GM12878 (cell line): ENCODE results near the gene PRR7. TPM values are rescaled to one million over a fixed set of nuclear protein-coding genes. Genes with fewer than 3 reads are reported as not detected.

Source experiments
- ATF3 ChIP-seq: IDR thresholded peaks from 2 replicates; pipeline ENCODE4 v1.6.1; 2011; ENCODE audit warnings: low read depth, mild to moderate bottlenecking, low read length, moderate library complexity, borderline replicate concordance; ENCODE audit errors: extremely low read depth
- BACH1 ChIP-seq: fragments of 450-650 bp; IDR thresholded peaks from 2 replicates; pipeline ENCODE4 v1.6.1; 2017; ENCODE audit warnings: mild to moderate bottlenecking, borderline replicate concordance
- BCL11A ChIP-seq: IDR thresholded peaks from 2 replicates; pipeline ENCODE4 v1.6.1; 2011; ENCODE audit warnings: low read depth, low read length
- BHLHE40 ChIP-seq, 2 experiments: fragments of 450-650 bp in 1 of 2; IDR thresholded peaks; 2 replicates each; pipeline ENCODE4 v1.6.1; 2011 to 2017; ENCODE audit warnings: low read depth in 2 of 2, borderline replicate concordance in 1 of 2, improper control_type of control experiment in 1 of 2, low read length in 1 of 2, mild to moderate bottlenecking in 1 of 2
- CHD2 ChIP-seq: IDR thresholded peaks from 2 replicates; pipeline ENCODE4 v1.6.1; 2011; ENCODE audit warnings: low read depth, low read length, improper control_type of control experiment, borderline replicate concordance
- CREM ChIP-seq: IDR thresholded peaks from 2 replicates; pipeline ENCODE4 v1.6.1; 2014; ENCODE audit warnings: antibody characterized with exemption, low read depth
- ELK1 ChIP-seq: IDR thresholded peaks from 2 replicates; pipeline ENCODE4 v1.6.1; 2012; ENCODE audit warnings: low read depth, low read length, improper control_type of control experiment
- FOS ChIP-seq: IDR thresholded peaks from 3 replicates; pipeline ENCODE4 v1.6.1; 2011; ENCODE audit warnings: borderline replicate concordance; ENCODE audit not compliant: insufficient read length; ENCODE audit errors: extremely low read depth
- HDAC2 ChIP-seq: fragments of 200-600 bp; sonication (generic); IDR thresholded peaks from 2 replicates; pipeline ENCODE4 v1.6.1; 2017
- IRF4 ChIP-seq: IDR thresholded peaks from 2 replicates; pipeline ENCODE4 v1.6.1; 2011; ENCODE audit warnings: low read depth, low read length
- MYB ChIP-seq: fragments of 150-350 bp; IDR thresholded peaks from 2 replicates; pipeline ENCODE4 v1.6.1; 2014; ENCODE audit warnings: mild to moderate bottlenecking, low read depth, low read length, borderline replicate concordance
- NFIC ChIP-seq: IDR thresholded peaks from 2 replicates; pipeline ENCODE4 v1.6.1; 2012; ENCODE audit warnings: low read depth, mild to moderate bottlenecking, inconsistent platforms, low read length, moderate library complexity
- NR2C2 ChIP-seq: IDR thresholded peaks from 2 replicates; pipeline ENCODE4 v1.6.1; 2011; ENCODE audit warnings: borderline replicate concordance, low read depth; ENCODE audit not compliant: control insufficient read depth, insufficient read length
- PAX5 ChIP-seq: IDR thresholded peaks from 2 replicates; pipeline ENCODE4 v1.6.1; 2011; ENCODE audit warnings: low read depth, low read length, borderline replicate concordance
- RBBP5 ChIP-seq: fragments of 200-600 bp; sonication (generic); conservative IDR thresholded peaks from 2 replicates; pipeline ENCODE4 v1.6.1; 2016
- REST ChIP-seq: IDR thresholded peaks from 2 replicates; pipeline ENCODE4 v1.6.1; 2012; ENCODE audit warnings: mild to moderate bottlenecking, low read depth, low read length
- RUNX3 ChIP-seq: IDR thresholded peaks from 2 replicates; pipeline ENCODE4 v1.6.1; 2012; ENCODE audit warnings: low read length, inconsistent platforms
- SIN3A ChIP-seq: IDR thresholded peaks from 2 replicates; pipeline ENCODE4 v1.6.1; 2012; ENCODE audit warnings: low read depth, low read length, improper control_type of control experiment
- SMC3 ChIP-seq: IDR thresholded peaks from 2 replicates; pipeline ENCODE4 v1.6.1; 2011; ENCODE audit warnings: low read length, improper control_type of control experiment, borderline replicate concordance
- TARDBP ChIP-seq: IDR thresholded peaks from 2 replicates; pipeline ENCODE4 v1.6.1; 2016; ENCODE audit warnings: borderline replicate concordance
- YY1 ChIP-seq: IDR thresholded peaks from 2 replicates; pipeline ENCODE4 v1.6.1; 2011; ENCODE audit warnings: low read depth, mild to moderate bottlenecking, low read length
- ZNF687 ChIP-seq: fragments of 450-650 bp; IDR thresholded peaks from 2 replicates; pipeline ENCODE4 v1.6.1; 2017; ENCODE audit warnings: mild to moderate bottlenecking, moderate library complexity
- polyA plus RNA-seq, 11 experiments: library from polyadenylated mRNA; depleted of rRNA in 4 of 11; unstranded in 6 of 11; stranded (reverse) in 5 of 11; fragments of >200 nt; fragmentation: Nextera tagmentation in 4 of 11; fragmentation: Illumina TruSeq in 1 of 11; extraction: Ambion mirVana in 4 of 11; extraction: Trizol in 1 of 11; gene quantifications; 1 replicate in 1 of 11; 2 replicates in 10 of 11; pipeline versions ENCODE4 v1.2.1 to v1.2.3, GENCODE V29; 2011 to 2016; ENCODE audit warnings: inconsistent platforms in 2 of 11, missing spikeins in 2 of 11, low read depth in 1 of 11
- total RNA-seq, 4 experiments: library from RNA; depleted of rRNA in 3 of 4; stranded (reverse); fragments of >200 nt in 3 of 4; fragmentation: Illumina TruSeq in 1 of 4; extraction: Trizol in 1 of 4; gene quantifications; 2 replicates each; pipeline versions ENCODE4 v1.2.1 to v1.2.3, GENCODE V29; 2013 to 2021

The PRR7 gene
- total and polyA plus RNA-seq, 10 of the 15 experiments (the other 5 are each of a cell fraction or from before 2014, with no cell fraction given), result 0.09 to 18.8 (median 4.6) TPM; not detected in 2

- TF ChIP-seq BACH1, result 0 out of 2 replicates have a peak, but pooled peaks have one; percentile 5
- TF ChIP-seq HDAC2, result no peak
- no peak for TF ChIP-seq RBBP5
- 0 out of 2 replicates have a peak, but pooled peaks have one; percentile 6 for TF ChIP-seq ZNF687
- no peak for TF ChIP-seq PAX5
- TF ChIP-seq REST, result no peak
- TF ChIP-seq RUNX3, result no peak
- TF ChIP-seq ATF3, result no peak
- TF ChIP-seq NFIC, result no peak
- no peak for TF ChIP-seq FOS
- no peak for TF ChIP-seq ELK1
- no peak for TF ChIP-seq IRF4
- no peak for TF ChIP-seq NR2C2
- TF ChIP-seq CHD2, result no peak
- no peak for TF ChIP-seq YY1
- no peak for TF ChIP-seq CREM
- no peak for TF ChIP-seq BCL11A
- TF ChIP-seq MYB, result no peak
- 0 out of 2 replicates have a peak, but pooled peaks have one; percentile 13 for TF ChIP-seq SIN3A
- TF ChIP-seq SMC3, result no peak
- peak in 1 of 2 experiments; percentile 62; a peak in 2 of 4 replicates for TF ChIP-seq BHLHE40 (IDR thresholded peaks at IDR 0.05; ENCODE audit: borderline replicate concordance in 1 of 2, low read depth in 2 of 2, low read length in 1 of 2)
- TF ChIP-seq TARDBP, result no peak
Observed at GRCh38 chr5:177403102-177403791, 43.4 kb upstream of the PRR7 start (continued).
